ENCODE results near the gene BCAR3.

DNA sequence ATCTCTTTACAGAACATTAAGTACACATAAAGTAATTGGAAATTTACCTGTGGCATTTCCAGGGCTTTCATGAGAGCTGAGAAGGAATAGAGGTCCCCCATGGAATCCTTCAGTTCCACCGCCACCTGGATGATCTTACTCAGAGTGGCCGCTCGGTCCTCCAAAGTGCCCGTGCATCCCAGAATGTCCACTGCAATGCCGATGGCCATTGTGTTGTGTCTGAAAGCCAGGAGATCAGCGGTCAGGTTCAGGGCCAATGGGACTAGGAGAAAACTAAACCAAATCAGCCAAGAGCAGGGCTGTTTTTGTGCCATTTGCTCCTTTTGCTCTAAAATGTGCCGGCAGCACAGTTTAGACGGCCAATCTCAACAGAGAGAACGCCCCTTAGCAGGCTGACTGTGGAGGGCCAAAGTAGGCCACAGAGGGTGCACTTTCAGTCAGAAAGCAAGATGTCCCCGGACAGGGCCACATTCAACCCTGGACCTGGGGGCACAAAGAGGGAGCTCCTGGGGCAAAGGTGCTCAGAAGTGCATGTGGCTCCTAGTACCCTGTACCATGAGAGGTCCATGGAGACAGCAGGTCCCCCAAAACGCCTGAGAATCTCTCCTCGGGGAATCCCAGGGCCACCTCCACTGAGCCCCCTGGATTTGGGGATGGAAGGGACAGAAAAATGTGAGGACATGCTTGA is 109.9 kb downstream of the BCAR3 start:
- TF ChIP-seq, protein P1, sequence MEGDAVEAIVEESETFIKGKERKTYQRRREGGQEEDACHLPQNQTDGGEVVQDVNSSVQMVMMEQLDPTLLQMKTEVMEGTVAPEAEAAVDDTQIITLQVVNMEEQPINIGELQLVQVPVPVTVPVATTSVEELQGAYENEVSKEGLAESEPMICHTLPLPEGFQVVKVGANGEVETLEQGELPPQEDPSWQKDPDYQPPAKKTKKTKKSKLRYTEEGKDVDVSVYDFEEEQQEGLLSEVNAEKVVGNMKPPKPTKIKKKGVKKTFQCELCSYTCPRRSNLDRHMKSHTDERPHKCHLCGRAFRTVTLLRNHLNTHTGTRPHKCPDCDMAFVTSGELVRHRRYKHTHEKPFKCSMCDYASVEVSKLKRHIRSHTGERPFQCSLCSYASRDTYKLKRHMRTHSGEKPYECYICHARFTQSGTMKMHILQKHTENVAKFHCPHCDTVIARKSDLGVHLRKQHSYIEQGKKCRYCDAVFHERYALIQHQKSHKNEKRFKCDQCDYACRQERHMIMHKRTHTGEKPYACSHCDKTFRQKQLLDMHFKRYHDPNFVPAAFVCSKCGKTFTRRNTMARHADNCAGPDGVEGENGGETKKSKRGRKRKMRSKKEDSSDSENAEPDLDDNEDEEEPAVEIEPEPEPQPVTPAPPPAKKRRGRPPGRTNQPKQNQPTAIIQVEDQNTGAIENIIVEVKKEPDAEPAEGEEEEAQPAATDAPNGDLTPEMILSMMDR (IDR thresholded peaks at IDR 0.05 in 4 of 5, conservative IDR thresholded peaks at IDR 0.05 in 1 of 5): no peak
- TF ChIP-seq POLR2A (IDR thresholded peaks at IDR 0.05): no peak

Measured in gastrocnemius medialis (tissue), 4 donors.